Activated naive CD8-positive, alpha-beta T cell treated with anti-CD3 and anti-CD28 coated beads, Interleukin-2, amount 50 U/mL, for 16 hours (primary cell): Measurements from ENCODE around the gene TMPRSS6.

ENCODE experiments used
- DNase-seq: peaks from one replicate; pipeline ENCODE4 v3.0.0-alpha.2; 2020; ENCODE audit warnings: low read depth, low spot score

Gene TMPRSS6

DNA sequence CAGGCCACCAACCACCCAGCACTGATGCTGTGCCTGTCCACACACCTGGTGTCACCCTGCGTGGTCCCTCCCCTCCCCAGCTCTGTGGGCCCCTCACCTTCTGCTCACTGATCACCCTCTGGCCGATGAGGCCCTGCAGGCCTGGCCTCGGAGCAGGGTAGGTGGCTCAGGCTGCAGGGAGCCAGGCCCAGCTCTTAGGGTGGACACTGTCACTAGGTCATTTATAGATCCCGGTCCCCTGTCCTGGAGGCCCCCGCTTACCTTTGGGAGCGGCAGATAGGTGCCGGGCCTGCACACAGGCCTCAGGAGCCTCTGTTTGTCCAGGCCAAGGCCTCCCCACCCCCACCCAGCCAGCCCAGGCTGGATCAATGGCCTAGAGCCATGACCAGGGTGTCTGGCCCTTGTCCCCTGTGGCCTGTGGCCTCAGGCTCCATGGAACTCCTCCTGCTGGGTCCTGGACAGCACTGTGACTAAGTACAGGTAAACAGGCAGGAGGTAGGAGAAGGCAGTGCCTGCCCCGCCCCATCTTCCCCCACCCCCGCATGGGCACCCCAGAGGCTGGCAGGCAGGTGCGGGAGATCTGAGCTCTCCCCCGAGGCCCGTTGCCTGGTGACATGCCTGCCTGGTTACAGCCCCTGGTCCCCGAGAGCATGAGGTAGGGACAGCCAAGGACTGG, at the start of gene TMPRSS6:
Gene TMPRSS6, minus strand, starts transcription at position 472 of the 676 bp plus-strand sequence. CDS start 6,296 bp downstream, outside the sequence.
- DNase-seq = no peak

DNA sequence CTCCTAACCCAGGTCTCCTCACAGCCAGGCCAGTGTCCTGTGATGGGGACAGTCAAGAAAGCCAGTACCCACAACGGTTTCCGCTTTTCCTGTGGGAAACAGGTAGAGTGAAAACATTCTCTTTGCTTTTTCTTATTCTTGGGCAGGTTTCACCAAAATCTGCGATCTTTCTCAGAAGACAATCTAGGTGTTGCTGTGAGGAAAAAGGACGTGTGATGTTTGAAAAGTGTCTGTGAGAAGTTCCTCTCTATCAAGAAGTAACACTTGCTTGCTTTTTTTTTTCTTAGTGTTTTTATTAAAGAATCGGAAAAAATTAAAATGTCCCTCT, 49.4 kb upstream of the TMPRSS6 start:
- DNase-seq = no peak

- DNase-seq = no peak
These were observed 48.2 kb upstream of the TMPRSS6 start for GRCh38 chr22:37157516-37158285.

- DNase-seq = no peak
These were observed 47.3 kb upstream of the TMPRSS6 start for GRCh38 chr22:37156686-37157435.

- DNase-seq = no peak
These were observed 46.5 kb upstream of the TMPRSS6 start for GRCh38 chr22:37155971-37156370.

GRCh38 chr22:37154925-37155712, 45.6 kb upstream of the TMPRSS6 start:
- DNase-seq = no peak

- DNase-seq = no peak
These were observed 44.4 kb upstream of the TMPRSS6 start for GRCh38 chr22:37153901-37154300.

DNA sequence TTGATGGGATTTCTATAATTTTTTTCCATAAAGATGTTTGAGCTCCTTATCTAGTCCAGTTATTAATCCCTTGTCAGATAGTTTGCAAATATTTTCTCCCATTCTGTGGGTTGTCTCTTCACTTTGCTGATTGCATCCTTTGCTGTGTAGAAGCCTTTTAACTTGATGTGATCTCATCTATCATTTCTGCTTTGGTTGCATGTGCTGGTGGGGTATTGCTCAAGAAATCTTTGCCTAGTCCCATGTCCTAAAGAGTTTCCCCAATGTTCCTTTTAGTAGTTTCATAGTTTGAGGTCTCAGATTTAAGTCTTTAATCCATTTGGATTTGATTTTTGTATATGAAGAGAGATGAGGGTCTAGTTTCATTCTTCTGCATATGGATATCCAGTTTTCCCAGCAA, 41.9 kb upstream of the TMPRSS6 start:
- DNase-seq = no peak

- DNase-seq = no peak
These were observed 41.2 kb upstream of the TMPRSS6 start for GRCh38 chr22:37150701-37151100.

- no peak for DNase-seq
These were observed 39.5 kb upstream of the TMPRSS6 start for GRCh38 chr22:37148742-37149665.

- no peak for DNase-seq
These were observed 38.6 kb upstream of the TMPRSS6 start for GRCh38 chr22:37148031-37148651.

GRCh38 chr22:37147186-37147990, 37.9 kb upstream of the TMPRSS6 start:
- no peak for DNase-seq

- DNase-seq = no peak
These were observed 37.1 kb upstream of the TMPRSS6 start for GRCh38 chr22:37146507-37147180.

GRCh38 chr22:37146051-37146385, 36.5 kb upstream of the TMPRSS6 start:
- no peak for DNase-seq

DNA sequence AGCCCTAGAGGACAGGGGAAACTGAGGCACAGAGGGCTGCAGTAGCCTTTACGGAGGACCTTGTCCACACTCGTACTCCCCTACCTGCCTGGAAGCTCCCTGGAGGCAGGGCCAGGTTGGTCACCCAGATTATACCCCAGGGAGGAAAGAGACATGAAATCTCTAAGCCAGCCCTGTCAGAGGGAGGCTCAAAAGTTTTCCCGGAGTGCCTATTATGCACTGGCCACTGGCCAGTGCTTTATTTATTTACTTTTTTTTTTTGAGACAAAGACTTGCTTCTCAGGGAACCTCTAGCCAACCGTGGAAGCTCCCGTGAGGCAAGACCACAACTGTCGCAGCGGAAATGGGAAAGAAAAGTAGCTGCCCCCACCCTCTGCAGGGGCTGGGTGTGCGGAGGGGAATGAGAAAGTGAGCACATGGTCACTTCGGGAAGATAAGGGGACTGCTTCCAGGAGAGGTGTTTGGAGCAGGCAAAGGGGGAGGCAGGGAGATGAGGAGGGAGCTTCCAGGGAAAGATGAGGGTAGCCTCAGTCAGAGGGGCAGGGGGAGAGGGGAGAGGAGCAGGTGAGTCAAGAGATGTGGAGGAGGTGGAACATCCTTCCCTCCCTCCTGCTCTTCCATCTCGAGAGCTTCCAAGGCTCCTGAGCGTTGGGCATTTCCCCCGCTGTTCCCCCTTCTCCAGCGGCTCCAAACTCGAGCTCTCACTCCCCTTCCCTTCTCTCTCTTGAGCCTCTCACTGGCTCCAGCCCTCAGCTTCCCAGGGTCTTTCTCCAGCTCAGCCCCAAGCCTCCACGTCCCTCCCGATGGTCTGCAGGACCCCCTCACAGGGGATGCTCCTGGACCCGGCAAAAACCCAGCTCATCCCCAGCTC, 35.9 kb upstream of the TMPRSS6 start:
- no peak for DNase-seq

DNA sequence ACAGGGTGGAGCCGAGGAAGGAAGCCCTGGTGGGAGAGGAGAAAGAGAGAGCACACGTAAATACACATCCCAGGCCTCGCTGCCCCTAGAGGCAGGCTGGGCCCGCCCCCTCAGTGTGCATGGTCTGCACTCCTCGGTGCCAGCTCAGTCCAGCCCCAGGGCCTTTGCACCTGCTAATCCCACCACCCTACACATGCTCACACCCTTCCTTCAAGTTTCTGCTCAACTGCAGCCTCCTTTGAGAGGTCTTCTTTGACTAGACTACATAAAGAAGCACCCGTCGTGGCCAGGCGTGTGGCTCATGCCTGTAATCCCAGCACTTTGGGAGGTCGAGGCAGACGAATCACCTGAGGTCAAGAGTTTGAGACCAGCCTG, 34.7 kb upstream of the TMPRSS6 start:
- no peak for DNase-seq

- no peak for DNase-seq
These were observed 32.5 kb upstream of the TMPRSS6 start for GRCh38 chr22:37141971-37142370.

- no peak for DNase-seq
These were observed 32.0 kb upstream of the TMPRSS6 start for GRCh38 chr22:37141476-37141875.
